K562 (cell line): ENCODE data around the gene ATF7IP.

ENCODE experiments used
- CBX3 ChIP-seq, 2 experiments: IDR thresholded peaks; 1 replicate in 1 of 2; 2 replicates in 1 of 2; pipeline ENCODE4 v1.6.1; 2012; ENCODE audit warnings: inconsistent platforms in 2 of 2, low read length in 2 of 2, borderline replicate concordance in 1 of 2, control low read depth in 1 of 2
- CTCF ChIP-seq, 3 experiments: IDR thresholded peaks in 2 of 3; conservative IDR thresholded peaks in 1 of 3; 2 replicates each; pipeline ENCODE4 v1.5.1; 2011 to 2012; ENCODE audit warnings: low read length in 3 of 3, mild to moderate bottlenecking in 3 of 3, control low read depth in 2 of 3, improper control_type of control experiment in 1 of 3, inconsistent platforms in 1 of 3, low read depth in 1 of 3, mixed read lengths in 1 of 3, moderate library complexity in 1 of 3; ENCODE audit not compliant: insufficient read depth in 2 of 3
- ETV1 ChIP-seq: fragments of 450-650 bp; conservative IDR thresholded peaks from 2 replicates; pipeline ENCODE4 v1.6.1; 2016; ENCODE audit warnings: missing genetic modification characterization, control low read depth, low read depth, missing compliant biosample characterization
- NFIC ChIP-seq: fragments of 450-650 bp; IDR thresholded peaks from 2 replicates; pipeline ENCODE4 v1.6.1; 2017; ENCODE audit warnings: mild to moderate bottlenecking, inconsistent platforms
- RBM14 ChIP-seq: fragments of 200-400 bp; formaldehyde crosslinking; IDR thresholded peaks from 2 replicates; pipeline ENCODE4 v1.6.1; 2018; ENCODE audit warnings: low read depth, mild to moderate bottlenecking, low read length, moderate library complexity, borderline replicate concordance; ENCODE audit not compliant: insufficient read depth
- SAFB2 ChIP-seq: fragments of 200-400 bp; formaldehyde crosslinking; IDR thresholded peaks from 2 replicates; pipeline ENCODE4 v1.6.1; 2018; ENCODE audit warnings: borderline replicate concordance, low read length, low read depth, moderate library complexity; ENCODE audit not compliant: severe bottlenecking
- ZBTB8A ChIP-seq: fragments of 450-650 bp; IDR thresholded peaks from 2 replicates; pipeline ENCODE4 v1.6.1; 2018; ENCODE audit warnings: mild to moderate bottlenecking, moderate library complexity; ENCODE audit not compliant: partially characterized antibody

- TF ChIP-seq RBM14 = no peak
- TF ChIP-seq CTCF (IDR thresholded peaks at IDR 0.05 in 2 of 3, conservative IDR thresholded peaks at IDR 0.05 in 1 of 3; ENCODE audit: insufficient read depth in 2 of 3, low read depth in 1 of 3, low read length in 3 of 3) = no peak
- no peak for TF ChIP-seq SAFB2
- no peak for TF ChIP-seq NFIC
- no peak; a peak in 1 of 3 replicates for TF ChIP-seq CBX3 (IDR thresholded peaks at IDR 0.05; ENCODE audit: borderline replicate concordance in 1 of 2, low read length in 2 of 2)
- no peak for TF ChIP-seq ETV1
- no peak for TF ChIP-seq ZBTB8A
Observed at GRCh38 chr12:14410841-14411569, 45.5 kb downstream of the ATF7IP start.
